Gastroesophageal sphincter (tissue), 4 donors: ENCODE measurements around the gene NEK11. TPM values are rescaled to one million over a fixed set of nuclear protein-coding genes. Genes with fewer than 3 reads are reported as not detected.

Experiments
- ATAC-seq: fragments of 150-250 bp; one replicate; pipeline ENCODE4 v1.9.1; 2016; ENCODE audit warnings: mild to moderate bottlenecking, moderate library complexity
- H3K27ac ChIP-seq, 4 donors: fragments of 200-600 bp; sonication (generic) in 3 of 4; 1 replicate in 3 of 4; 2 replicates in 1 of 4; pipeline ENCODE4 v1.5.1; 2016 to 2019
- H3K27me3 ChIP-seq: fragments of 200-600 bp; sonication (generic); one replicate; pipeline ENCODE4 v1.5.1; 2019
- H3K36me3 ChIP-seq, 2 donors: fragments of 200-600 bp; sonication (generic); one replicate each; pipeline ENCODE4 v1.5.1; 2019; ENCODE audit warnings: control low read depth in 1 of 2
- H3K4me1 ChIP-seq, 3 donors: fragments of 200-600 bp; sonication (generic); 1 replicate in 2 of 3; 2 replicates in 1 of 3; pipeline ENCODE4 v1.5.1; 2016 to 2019; ENCODE audit warnings: control low read depth in 2 of 3
- H3K4me3 ChIP-seq, 2 donors: fragments of 200-600 bp; sonication (generic); one replicate each; pipeline ENCODE4 v1.5.1; 2019; ENCODE audit warnings: mild to moderate bottlenecking in 1 of 2, moderate library complexity in 1 of 2
- H3K9me3 ChIP-seq, 3 donors: fragments of 200-600 bp; sonication (generic); one replicate each; pipeline ENCODE4 v1.5.1; 2017 to 2019; ENCODE audit warnings: control low read depth in 2 of 3
- CTCF ChIP-seq, 4 experiments: fragments of 200-600 bp in 2 of 4; fragments of 450-650 bp in 2 of 4; sonication (generic) in 1 of 4; IDR thresholded peaks; one replicate each; pipeline ENCODE4 v1.5.1; 2017 to 2019; ENCODE audit warnings: antibody characterized with exemption in 4 of 4, mild to moderate bottlenecking in 2 of 4, moderate library complexity in 2 of 4
- EP300 ChIP-seq: sonication (generic); formaldehyde crosslinking; IDR thresholded peaks from one replicate; pipeline ENCODE4 v1.6.1; 2017; ENCODE audit warnings: antibody characterized with exemption, mild to moderate bottlenecking
- POLR2A ChIP-seq, 2 donors: fragments of 450-650 bp; IDR thresholded peaks; one replicate each; pipeline ENCODE4 v1.6.1; 2017; ENCODE audit warnings: antibody characterized with exemption in 2 of 2, mild to moderate bottlenecking in 2 of 2, moderate library complexity in 1 of 2
- POLR2AphosphoS5 ChIP-seq: sonication (generic); formaldehyde crosslinking; IDR thresholded peaks from one replicate; pipeline ENCODE4 v1.6.1; 2017; ENCODE audit warnings: antibody characterized with exemption
- WGBS, 2 donors: methylation state at CpG; one replicate each; pipeline ENCODE4 v1.1.5; 2018; ENCODE audit warnings: low coverage in 1 of 2; 5-methylcytosine and 5-hydroxymethylcytosine counted together
- total RNA-seq, 4 donors: library from RNA; depleted of rRNA; stranded (reverse); fragments of >200 nt; gene quantifications; one replicate each; pipeline ENCODE4 v1.1.0, GENCODE V29; 2016

Gene NEK11
- total RNA-seq, 4 donors from 2014 or later: 4.4 to 19.1 (median 6.0) TPM

- no peaks in the 10 kb centered on the region for H3K27me3 ChIP-seq
- H3K27ac ChIP-seq: no peak overlapping the region
- H3K36me3 ChIP-seq: peaks cover 0 to 20% of the 10 kb centered on the region in 2 donors
- no peak for TF ChIP-seq EP300
- TF ChIP-seq POLR2A (IDR thresholded peaks at IDR 0.05): no peak
- TF ChIP-seq POLR2AphosphoS5: no peak
- TF ChIP-seq CTCF (IDR thresholded peaks at IDR 0.05): no peak
- H3K9me3 ChIP-seq: peaks cover 0 to 7% (median 0%) of the 10 kb centered on the region in 3 donors
- ATAC-seq: no peak
- 59 to 85% methylated on average over 3 of the region's 3 CpGs for WGBS, 2 donors
- H3K4me3 ChIP-seq: no peak overlapping the region
- no peaks in the 10 kb centered on the region for H3K4me1 ChIP-seq
Measured at GRCh38 chr3:131285456-131285855, 258.8 kb downstream of the NEK11 start.

- TF ChIP-seq POLR2A (IDR thresholded peaks at IDR 0.05) (no peak), CTCF (IDR thresholded peaks at IDR 0.05) (no peak), EP300 (no peak), POLR2AphosphoS5 (no peak)
- Histone ChIP-seq H3K27ac (no peak overlapping the region), H3K36me3 (peaks cover 0 to 7% of the 10 kb centered on the region in 2 donors), H3K4me1 (no peaks in the 10 kb centered on the region), H3K4me3 (no peak overlapping the region), H3K9me3 (peaks cover 0 to 3% (median 0%) of the 10 kb centered on the region in 3 donors), H3K27me3 (no peaks in the 10 kb centered on the region)
- no peak for ATAC-seq
- WGBS, 2 donors: 100% methylated on average over 1 of the region's 1 CpG; no CpG with 5 or more reads in 1 of the 2 donors
Measured at GRCh38 chr3:131299836-131300235, 273.2 kb downstream of the NEK11 start.

GRCh38 chr3:131303848-131304247 lies 277.2 kb downstream of the NEK11 start:
- no peak overlapping the region for H3K4me3 ChIP-seq
- H3K27me3 ChIP-seq: no peaks in the 10 kb centered on the region
- TF ChIP-seq CTCF (IDR thresholded peaks at IDR 0.05): no peak
- TF ChIP-seq EP300: no peak
- TF ChIP-seq POLR2AphosphoS5: no peak
- no peak for TF ChIP-seq POLR2A (IDR thresholded peaks at IDR 0.05)
- peaks cover 0 to 7% of the 10 kb centered on the region in 2 donors for H3K36me3 ChIP-seq
- peaks cover 0 to 3% (median 0%) of the 10 kb centered on the region in 3 donors for H3K9me3 ChIP-seq
- H3K4me1 ChIP-seq: no peaks in the 10 kb centered on the region
- ATAC-seq: no peak
- H3K27ac ChIP-seq: no peak overlapping the region

- H3K4me3 ChIP-seq: no peak overlapping the region
- ATAC-seq: no peak
- H3K4me1 ChIP-seq: no peaks in the 10 kb centered on the region
- H3K36me3 ChIP-seq: no peaks in the 10 kb centered on the region
- no peak for TF ChIP-seq POLR2A (IDR thresholded peaks at IDR 0.05)
- no peak for TF ChIP-seq POLR2AphosphoS5
- TF ChIP-seq EP300: no peak
- no peak for TF ChIP-seq CTCF (IDR thresholded peaks at IDR 0.05)
- H3K27me3 ChIP-seq: no peaks in the 10 kb centered on the region
- no peaks in the 10 kb centered on the region for H3K9me3 ChIP-seq
- no peak overlapping the region for H3K27ac ChIP-seq
- WGBS, 2 donors: 88 to 90% methylated on average over 3 to 5 of the region's 5 CpGs
Measured at GRCh38 chr3:131304890-131305289, 278.2 kb downstream of the NEK11 start.

- Histone ChIP-seq H3K4me1 (no peaks in the 10 kb centered on the region), H3K36me3 (no peaks in the 10 kb centered on the region), H3K9me3 (no peaks in the 10 kb centered on the region), H3K27ac (no peak overlapping the region), H3K27me3 (no peaks in the 10 kb centered on the region), H3K4me3 (no peak overlapping the region)
- no peak for ATAC-seq
- TF ChIP-seq CTCF (IDR thresholded peaks at IDR 0.05) (no peak), EP300 (no peak), POLR2AphosphoS5 (no peak), POLR2A (IDR thresholded peaks at IDR 0.05) (no peak)
Measured at GRCh38 chr3:131306242-131306641, 279.6 kb downstream of the NEK11 start.
